Activated B cell treated with CpG ODN at 0.5 μM for 24 hours (primary cell): ENCODE data around the gene JMJD1C. TPM values are rescaled to one million over a fixed set of nuclear protein-coding genes. Genes with fewer than 3 reads are reported as not detected.

Experiments used
- ATAC-seq: fragments of 200-7000 bp; cut with Tn5 transposase; one replicate; pipeline ENCODE4 v1.10.0; 2021; ENCODE audit warnings: low read depth, mild to moderate bottlenecking, moderate library complexity
- CTCF ChIA-PET: fragments of 350-600 bp; sonication (Branson Sonifier 250); formaldehyde crosslinking; loops from one replicate; lab custom pipeline; 2021; ENCODE audit warnings: antibody characterized with exemption; lab: Charles Lee
- POLR2A ChIA-PET: fragments of 350-600 bp; sonication (Branson Sonifier 250); formaldehyde crosslinking; loops from one replicate; lab custom pipeline; 2021; ENCODE audit warnings: antibody characterized with exemption; lab: Charles Lee
- DNase-seq: peaks from one replicate; pipeline ENCODE4 v3.0.0; 2022
- H3K27ac Mint-ChIP-seq: one replicate; pipeline ENCODE4 v1.8.0; 2020; ENCODE audit warnings: mixed read lengths
- H3K27me3 Mint-ChIP-seq: one replicate; pipeline ENCODE4 v1.8.0; 2021; ENCODE audit warnings: mixed read lengths
- H3K36me3 Mint-ChIP-seq: one replicate; pipeline ENCODE4 v1.8.0; 2021; ENCODE audit warnings: low read depth, mixed read lengths
- H3K4me1 Mint-ChIP-seq: one replicate; pipeline ENCODE4 v1.8.0; 2021; ENCODE audit warnings: mixed read lengths
- H3K4me3 Mint-ChIP-seq: one replicate; pipeline ENCODE4 v1.8.0; 2020; ENCODE audit warnings: mild to moderate bottlenecking, mixed read lengths
- H3K9me3 Mint-ChIP-seq: one replicate; pipeline ENCODE4 v1.8.0; 2020; ENCODE audit warnings: mixed read lengths
- CTCF ChIP-seq: fragments of 200-600 bp; IDR thresholded peaks from one replicate; pipeline ENCODE4 v1.8.0; 2022; ENCODE audit warnings: antibody characterized with exemption, mild to moderate bottlenecking
- intact Hi-C: fragments of 100-400 bp; cut with micrococcal nuclease; formaldehyde crosslinking; loops from one replicate; pipeline ENCODE4 v1.15.1; 2024
- total RNA-seq: library from RNA; stranded (reverse); gene quantifications from 2 replicates; pipeline ENCODE4 v1.2.3, GENCODE V29; 2022

JMJD1C gene
- total RNA-seq, 1 donor from 2014 or later = 176 TPM

GRCh38 chr10:63268798-63269503 lies 196.8 kb downstream of the JMJD1C start:
- Mint-ChIP-seq H3K9me3 (no peaks in the 10 kb centered on the region), H3K4me1 (peaks cover 35% of the 10 kb centered on the region), H3K27me3 (no peaks in the 10 kb centered on the region), H3K4me3 (peak overlapping the region; percentile 99), H3K27ac (peak overlapping the region; percentile 98), H3K36me3 (peaks cover 26% of the 10 kb centered on the region)
- peak; percentile 89 for ATAC-seq
- peak; percentile 52 for DNase-seq
- intact Hi-C loops = loop anchor here (1.0 to 5.0 kb wide), 15 partner anchors 33 to 1367 kb away; partner anchors contain the start of genes ADO, ARID5B, EGR2 and JMJD1C
- ChIA-PET POLR2A (interaction anchor here (0.5 to 4.8 kb wide), 24 partner anchors 11 to 1369 kb away, joined by 3 to 78 read pairs (median 5); partner anchors contain the start of genes JMJD1C and REEP3), CTCF (interaction anchor here (0.8 to 1.9 kb wide), 9 partner anchors 13 to 451 kb away, joined by 3 to 11 read pairs (median 5); no protein-coding TSS in a partner anchor)
- TF ChIP-seq CTCF = no peak

- CTCF ChIA-PET = interaction anchor here (0.8 to 1.7 kb wide), 8 partner anchors 32 to 452 kb away, joined by 3 to 11 read pairs (median 4); no protein-coding TSS in a partner anchor
- TF ChIP-seq CTCF = no peak
- ATAC-seq = no peak
- H3K36me3 Mint-ChIP-seq = peaks cover 26% of the 10 kb centered on the region
- peak overlapping the region; percentile 99 for H3K4me3 Mint-ChIP-seq
- peak overlapping the region; percentile 98 for H3K27ac Mint-ChIP-seq
- intact Hi-C loops = loop anchor here (1.0 to 5.0 kb wide), 10 partner anchors 93 to 1366 kb away; partner anchors contain the start of genes ADO, ARID5B, EGR2 and JMJD1C
- DNase-seq = no peak
- peaks cover 33% of the 10 kb centered on the region for H3K4me1 Mint-ChIP-seq
- no peaks in the 10 kb centered on the region for H3K9me3 Mint-ChIP-seq
- no peaks in the 10 kb centered on the region for H3K27me3 Mint-ChIP-seq
- POLR2A ChIA-PET = interaction anchor here (0.7 to 4.8 kb wide), 23 partner anchors 10 to 1368 kb away, joined by 3 to 78 read pairs (median 6); partner anchors contain the start of genes JMJD1C and REEP3
These were observed 197.5 kb downstream of the JMJD1C start for GRCh38 chr10:63268149-63268797.

GRCh38 chr10:63267414-63268148 lies 198.2 kb downstream of the JMJD1C start:
- no peaks in the 10 kb centered on the region for H3K9me3 Mint-ChIP-seq
- peaks cover 36% of the 10 kb centered on the region for H3K4me1 Mint-ChIP-seq
- H3K27ac Mint-ChIP-seq = peak overlapping the region; percentile 98
- CTCF ChIA-PET = interaction anchor here (0.9 to 1.5 kb wide), 2 partner anchors 50 to 61 kb away, joined by 4 read pairs; no protein-coding TSS in a partner anchor
- POLR2A ChIA-PET = interaction anchor here (0.5 to 4.8 kb wide), 18 partner anchors 10 to 1368 kb away, joined by 3 to 78 read pairs (median 5); partner anchors contain the start of genes JMJD1C and REEP3
- H3K4me3 Mint-ChIP-seq = peak overlapping the region; percentile 99
- H3K36me3 Mint-ChIP-seq = peaks cover 33% of the 10 kb centered on the region
- DNase-seq = no peak
- intact Hi-C loops = loop anchor here (1.0 to 5.0 kb wide), 10 partner anchors 93 to 1365 kb away; partner anchors contain the start of genes ADO, ARID5B, EGR2 and JMJD1C
- ATAC-seq = peak; percentile 28
- no peaks in the 10 kb centered on the region for H3K27me3 Mint-ChIP-seq
- TF ChIP-seq CTCF = no peak

DNA sequence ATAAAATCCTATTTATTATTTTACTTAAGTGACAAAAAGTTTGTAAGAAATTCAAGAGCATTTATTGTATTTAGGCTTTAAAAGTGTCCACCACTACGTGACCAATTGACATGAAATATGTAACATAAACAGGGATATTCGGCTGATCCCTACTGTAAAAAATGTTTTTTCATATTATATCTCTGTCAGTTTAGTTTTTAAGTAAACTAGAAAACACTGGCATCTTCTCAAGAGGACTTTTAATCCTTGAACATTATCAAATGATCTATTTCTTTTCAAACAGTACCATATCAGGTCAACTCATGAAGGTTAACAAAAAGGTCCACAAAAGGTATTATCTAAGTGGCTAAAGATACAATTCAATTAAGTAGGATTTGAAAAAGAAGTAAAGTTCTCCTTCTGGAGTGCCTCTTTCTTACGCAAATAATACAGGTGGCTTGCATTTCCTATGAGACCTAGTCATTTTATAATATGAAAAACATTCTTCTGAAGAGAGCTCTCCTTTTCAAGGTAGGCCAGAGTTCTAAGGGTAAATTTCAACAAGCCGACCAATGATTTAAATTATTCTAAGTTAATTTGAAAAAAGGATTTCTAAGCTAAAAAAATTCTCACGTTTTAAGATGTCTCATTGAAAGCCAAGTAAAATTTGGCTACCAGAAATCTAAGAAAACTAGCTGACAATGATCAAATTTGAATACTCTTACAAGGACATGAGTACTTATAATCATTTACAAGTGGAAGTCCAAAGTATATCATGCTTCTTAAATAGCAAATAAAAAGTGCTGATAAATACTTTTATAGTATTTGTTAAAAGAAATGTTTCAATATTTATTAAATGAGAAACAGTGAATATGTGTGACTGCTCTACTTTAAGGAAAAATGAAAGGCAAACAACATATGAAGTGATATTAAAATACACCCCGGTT lies 199.1 kb downstream of the JMJD1C start:
- POLR2A ChIA-PET = interaction anchor here (0.5 to 4.8 kb wide), 12 partner anchors 9 to 436 kb away, joined by 3 to 78 read pairs (median 4); partner anchors contain the start of genes JMJD1C, NRBF2 and REEP3
- no peak for TF ChIP-seq CTCF

More for the DNA sequence above, 199.1 kb downstream of the JMJD1C start:
- Mint-ChIP-seq H3K36me3 (peaks cover 37% of the 10 kb centered on the region), H3K4me3 (peak overlapping the region; percentile 99), H3K9me3 (no peaks in the 10 kb centered on the region), H3K27ac (peak overlapping the region; percentile 98), H3K4me1 (peaks cover 42% of the 10 kb centered on the region), H3K27me3 (no peaks in the 10 kb centered on the region)
- CTCF ChIA-PET = no interaction called here
- DNase-seq = no peak
- intact Hi-C loops = loop anchor here (5.0 kb wide), 6 partner anchors 449 to 1364 kb away; partner anchors contain the start of genes ADO, ARID5B and EGR2
- ATAC-seq = no peak
